DMS114 treated with DMSO at 0.1 percent for 48 hours (cell line): ENCODE measurements around the gene KLHL12.
"Not testable (repeated sequence)": the region's sequence is repeated elsewhere in the genome, so short reads cannot be mapped to it uniquely, and the experiment has no call there.

Experiments used
- DNase-seq: peaks from one replicate; lab custom pipeline; 2025; ENCODE audit not compliant: unreplicated experiment; lab: John Stamatoyannopoulos, UW

KLHL12 gene

DNA sequence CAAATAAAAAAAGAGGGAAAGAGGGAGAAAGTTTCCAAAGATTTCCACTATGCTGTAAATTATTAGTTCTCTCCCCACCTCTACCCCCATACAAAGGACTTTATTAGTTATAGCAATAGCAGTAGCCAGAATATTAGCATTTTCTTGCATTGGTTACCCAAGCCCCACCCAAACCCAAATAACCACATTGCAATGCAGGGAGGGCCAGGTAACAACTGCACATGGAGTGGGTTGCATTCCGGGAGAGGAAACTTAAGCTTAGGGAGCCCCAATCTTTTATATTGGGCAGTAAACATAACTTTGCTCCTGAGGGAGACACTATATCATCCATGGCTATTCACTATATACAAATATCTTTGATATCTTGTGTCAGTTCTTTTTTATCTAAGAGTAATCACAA lies 25.1 kb upstream of the KLHL12 start:
- DNase-seq = no peak

- DNase-seq = no peak
Measured at GRCh38 chr1:202951437-202951836, 24.4 kb upstream of the KLHL12 start.

GRCh38 chr1:202945483-202945882 lies 18.4 kb upstream of the KLHL12 start:
- DNase-seq = no peak

- DNase-seq = no peak
Measured at GRCh38 chr1:202944438-202944921, 17.4 kb upstream of the KLHL12 start.

DNA sequence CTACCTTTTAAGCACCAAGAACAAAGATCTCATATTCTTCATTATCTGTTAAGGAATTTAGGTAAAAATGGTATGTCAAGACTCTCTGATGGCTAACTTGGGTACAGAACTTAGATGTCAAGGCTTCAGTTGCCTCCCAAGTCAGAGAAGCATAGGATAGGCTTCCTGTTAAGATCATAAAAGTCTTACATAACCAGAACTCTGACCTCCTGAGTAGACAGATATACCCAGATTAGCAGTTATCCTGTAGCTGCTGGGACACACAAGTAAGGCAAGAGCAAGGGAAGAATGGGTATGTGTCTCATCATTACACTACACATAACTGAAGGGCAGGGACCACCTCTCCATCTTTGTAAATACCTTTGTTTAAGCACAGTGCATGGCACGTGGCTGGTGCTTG lies 15.4 kb upstream of the KLHL12 start:
- DNase-seq = no peak

GRCh38 chr1:202941372-202941771 lies 14.3 kb upstream of the KLHL12 start:
- DNase-seq = no peak

DNA sequence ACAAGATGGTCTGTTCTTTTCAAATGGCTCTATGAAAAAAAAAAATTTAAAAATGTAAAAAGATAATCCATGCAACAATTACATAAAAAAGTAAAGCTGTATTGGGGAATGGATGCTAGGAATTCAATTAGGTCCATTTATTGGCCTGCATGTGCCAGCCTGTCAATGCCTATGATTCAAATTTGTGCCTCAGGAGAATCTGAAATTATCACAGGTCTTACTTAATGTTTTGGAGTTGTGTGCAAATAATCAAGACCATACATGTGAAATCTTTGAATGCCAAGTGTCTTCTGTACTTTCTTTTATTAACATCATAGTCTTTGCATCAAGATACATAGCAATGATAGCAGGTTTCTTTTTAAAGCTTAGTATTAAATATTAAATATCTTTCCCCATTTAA lies 13.5 kb upstream of the KLHL12 start:
- DNase-seq = no peak

DNA sequence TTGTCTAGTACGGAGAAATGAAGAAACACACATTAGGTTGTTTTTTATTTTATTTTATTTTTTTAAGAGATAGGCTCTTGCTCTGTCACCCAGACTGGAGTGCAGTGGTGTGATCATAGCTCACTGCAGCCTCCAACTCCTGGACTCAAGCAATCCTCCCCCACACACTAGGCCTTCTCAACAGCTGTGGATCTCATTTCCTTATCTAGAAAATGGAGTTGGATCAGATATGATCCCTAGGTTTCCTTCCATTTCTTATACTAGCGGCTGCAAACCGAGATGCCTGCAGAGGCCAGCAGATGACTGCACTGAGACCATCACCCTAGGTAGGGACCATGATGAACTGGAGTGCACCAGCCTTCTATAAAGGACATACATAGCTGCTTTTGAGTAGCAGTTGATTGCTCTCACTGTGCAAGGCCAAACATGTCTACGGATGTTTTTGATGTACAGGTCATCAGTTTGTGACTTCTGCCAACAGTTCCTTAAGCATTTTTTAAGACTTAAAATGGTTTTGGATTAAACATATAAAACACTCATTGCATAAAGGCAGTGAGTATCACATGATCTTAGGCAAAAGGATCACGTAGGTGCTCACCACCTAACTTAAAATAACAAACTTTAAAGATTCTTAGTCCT lies 11.4 kb upstream of the KLHL12 start:
- DNase-seq = no peak

DNA sequence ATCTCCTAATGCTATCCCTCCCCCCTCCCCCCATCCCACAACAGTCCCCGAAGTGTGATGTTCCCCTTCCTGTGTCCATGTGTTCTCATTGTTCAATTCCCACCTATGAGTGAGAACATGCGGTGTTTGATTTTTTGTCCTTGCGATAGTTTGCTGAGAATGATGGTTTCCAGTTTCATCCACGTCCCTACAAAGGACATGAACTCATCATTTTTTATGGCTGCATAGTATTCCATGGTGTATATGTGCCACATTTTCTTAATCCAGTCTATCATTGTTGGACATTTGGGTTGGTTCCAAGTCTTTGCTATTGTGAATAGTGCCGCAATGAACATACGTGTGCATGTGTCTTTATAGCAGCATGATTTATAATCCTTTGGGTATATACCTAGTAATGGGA lies 9.4 kb upstream of the KLHL12 start:
- not testable (repeated sequence) for DNase-seq

GRCh38 chr1:202935844-202936243 lies 8.8 kb upstream of the KLHL12 start:
- DNase-seq = no peak

DNA sequence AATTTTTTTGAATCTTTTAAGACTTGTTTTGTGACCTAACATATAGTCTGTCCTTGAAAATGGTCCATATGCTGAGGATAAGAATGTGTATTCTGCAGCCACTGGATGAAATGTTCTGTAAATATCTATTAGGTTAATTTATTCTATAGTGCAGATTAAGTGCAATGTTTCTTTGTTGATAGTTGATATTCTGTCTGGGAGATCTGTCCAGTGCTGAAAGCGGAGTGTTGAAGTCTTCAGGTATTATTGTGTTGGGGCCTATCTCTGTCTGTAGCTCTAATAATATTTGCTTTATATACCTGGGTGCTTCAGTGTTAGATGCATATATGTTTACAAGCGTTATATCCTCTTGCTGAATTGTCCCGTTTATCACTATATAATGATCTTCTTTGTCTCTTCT lies 7.7 kb upstream of the KLHL12 start:
- DNase-seq = no peak

DNA sequence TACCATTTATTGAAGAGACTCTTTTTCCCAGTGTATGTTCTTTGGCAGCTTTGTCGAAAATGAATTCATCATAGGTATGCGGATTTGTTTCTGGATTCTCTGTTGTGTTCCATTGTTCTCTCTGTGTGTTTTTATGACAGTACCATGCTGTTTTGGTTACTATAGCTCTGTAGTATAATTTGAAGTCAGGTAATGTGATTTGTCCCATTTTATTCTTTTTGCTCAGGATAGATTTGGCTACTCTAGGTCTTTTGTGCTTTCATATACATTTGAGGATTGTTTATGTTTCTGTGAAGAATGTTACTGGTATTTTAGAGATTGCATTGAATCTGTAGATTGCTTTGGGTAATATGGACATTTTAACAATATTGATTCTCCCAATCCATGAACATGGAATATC lies 5.4 kb upstream of the KLHL12 start:
- DNase-seq = no peak

GRCh38 chr1:202923533-202923932 lies 3.5 kb downstream of the KLHL12 start:
- no peak for DNase-seq

DNA sequence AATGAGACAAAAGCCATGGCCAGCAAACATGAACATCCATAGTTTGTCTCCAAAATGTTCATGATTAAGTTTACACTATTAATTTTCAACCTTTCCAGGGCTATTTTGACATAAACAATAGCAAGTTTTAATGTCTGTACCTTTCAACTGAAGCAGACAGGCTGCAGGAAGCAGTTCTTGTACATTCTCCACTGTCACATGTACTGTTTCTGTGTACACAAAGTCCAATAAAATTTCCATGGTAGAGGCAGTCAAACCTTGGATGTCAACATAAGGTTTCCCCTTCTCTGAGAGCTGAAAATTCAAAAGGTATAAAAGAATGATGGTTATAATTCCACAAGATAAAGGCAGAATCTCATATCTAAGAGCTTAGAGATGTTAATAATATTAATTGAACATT lies 7.4 kb downstream of the KLHL12 start:
- DNase-seq = no peak

DNA sequence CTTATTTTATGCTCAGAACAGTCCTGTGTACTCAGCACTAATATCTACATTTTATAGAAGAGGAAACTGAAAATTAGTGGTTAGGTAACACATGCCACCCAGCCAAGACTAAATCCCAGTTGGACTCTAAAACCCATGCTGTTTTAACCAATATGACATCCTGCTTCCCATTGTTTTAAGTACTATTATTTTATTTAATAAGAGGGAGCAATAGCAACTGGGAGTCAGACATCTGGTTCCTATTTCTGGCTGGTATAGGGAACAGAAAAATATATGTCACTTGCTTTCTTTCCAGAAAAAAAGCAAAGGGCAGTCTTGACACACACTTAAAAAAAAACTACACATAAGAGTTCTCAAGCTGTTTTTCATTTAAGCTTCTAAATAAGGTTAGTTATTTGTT lies 11.9 kb downstream of the KLHL12 start:
- DNase-seq = no peak

- not testable (repeated sequence) for DNase-seq
Measured at GRCh38 chr1:202912476-202912875, 14.6 kb downstream of the KLHL12 start.

DNA sequence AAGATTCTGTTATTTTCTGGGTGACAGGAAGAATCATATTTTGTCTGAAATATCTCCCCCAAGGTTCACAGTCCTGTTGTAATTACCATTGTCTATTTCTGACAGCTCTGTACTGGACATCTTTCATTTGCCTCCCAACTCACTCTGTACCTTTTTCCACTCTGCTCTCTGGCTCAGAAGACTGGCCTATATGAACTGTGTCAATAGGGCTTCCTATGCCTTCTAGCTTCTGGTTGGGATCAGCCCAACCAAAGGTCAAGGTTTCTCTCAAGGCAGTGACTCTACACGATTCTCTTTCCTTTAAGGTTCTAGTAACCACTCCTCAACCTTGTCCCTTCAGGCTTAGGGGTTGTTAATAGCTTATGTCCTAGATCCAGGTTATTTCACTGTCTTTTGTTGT lies 17.5 kb downstream of the KLHL12 start:
- DNase-seq = no peak

- no peak for DNase-seq
Measured at GRCh38 chr1:202908998-202909397, 18.0 kb downstream of the KLHL12 start.

GRCh38 chr1:202905331-202905730 lies 21.7 kb downstream of the KLHL12 start:
- DNase-seq = no peak

DNA sequence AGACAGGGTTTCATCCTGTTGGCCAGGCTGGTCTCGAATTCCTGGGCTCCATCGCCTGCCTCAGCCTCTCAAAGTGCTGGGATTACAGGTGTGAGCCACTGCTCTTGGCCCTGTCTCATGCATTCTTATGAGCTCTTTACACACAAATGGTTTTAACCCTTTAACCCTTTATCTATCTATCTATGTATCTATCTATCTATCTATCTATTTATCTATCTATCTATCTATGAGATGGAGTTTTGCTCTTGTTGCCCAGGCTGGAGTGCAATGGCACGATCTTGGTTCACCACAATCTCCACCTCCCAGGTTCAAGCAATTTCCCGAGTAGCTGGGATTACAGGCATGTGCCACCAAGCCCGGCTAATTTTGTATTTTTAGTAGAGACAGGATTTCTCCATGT lies 23.2 kb downstream of the KLHL12 start:
- not testable (repeated sequence) for DNase-seq

- DNase-seq = no peak
Measured at GRCh38 chr1:202901555-202901954, 25.5 kb downstream of the KLHL12 start.

- DNase-seq = no peak
Measured at GRCh38 chr1:202892501-202892900, 34.5 kb downstream of the KLHL12 start.

DNA sequence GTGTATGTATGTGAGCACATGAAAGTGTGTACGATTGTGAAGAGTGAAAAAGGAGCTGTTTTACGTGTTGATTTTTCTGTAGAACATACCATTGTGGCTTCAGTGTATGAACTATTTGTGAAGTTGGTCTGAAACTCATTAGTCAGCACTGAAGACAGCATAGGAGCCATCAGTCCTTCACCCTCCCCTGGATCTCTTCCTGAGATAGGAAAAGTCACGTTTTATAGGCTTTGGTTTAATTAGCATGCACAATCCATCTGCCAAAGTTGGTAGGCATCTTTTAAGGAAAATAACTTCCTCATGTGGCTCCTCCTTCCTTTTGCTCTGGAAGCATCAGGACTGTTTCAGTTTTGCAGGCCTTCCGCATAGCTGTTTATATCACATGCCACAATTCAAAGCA lies 36.6 kb downstream of the KLHL12 start:
- DNase-seq = no peak
